Stimulated activated naive B cell treated with anti-CD40 and anti-IgM and Interleukin-4, amounts not matched to agents 10 μg/mL and 1 μg/mL and 100 μg/mL, for 72 hours (primary cell): Measurements from ENCODE around the gene THSD8.
"Not testable (repeated sequence)": the region's sequence is repeated elsewhere in the genome, so short reads cannot be mapped to it uniquely, and the experiment has no call there.

Experiments
- ATAC-seq, 2 donors: fragments of 150-1000 bp; cut with Tn5 transposase; replicated peaks; 2 replicates each; pipeline ENCODE4 v1.10.0; 2021; ENCODE audit warnings: moderate library complexity in 1 of 2
- DNase-seq: peaks from one replicate; pipeline ENCODE4 v3.0.0; 2021
- H3K27ac Mint-ChIP-seq: one replicate; pipeline ENCODE4 v1.8.0; 2022; ENCODE audit warnings: mild to moderate bottlenecking, mixed read lengths
- H3K27me3 Mint-ChIP-seq, 2 donors: one replicate each; pipeline ENCODE4 v1.8.0; 2022; ENCODE audit warnings: mixed read lengths in 2 of 2
- H3K36me3 Mint-ChIP-seq, 2 donors: one replicate each; pipeline ENCODE4 v1.8.0; 2022; ENCODE audit warnings: mixed read lengths in 2 of 2, mild to moderate bottlenecking in 1 of 2
- H3K4me1 Mint-ChIP-seq, 2 donors: one replicate each; pipeline ENCODE4 v1.8.0; 2022; ENCODE audit warnings: mixed read lengths in 2 of 2, mild to moderate bottlenecking in 1 of 2
- H3K4me3 Mint-ChIP-seq, 2 donors: one replicate each; pipeline ENCODE4 v1.8.0; 2022; ENCODE audit warnings: mild to moderate bottlenecking in 2 of 2, mixed read lengths in 2 of 2, moderate library complexity in 1 of 2
- H3K9me3 Mint-ChIP-seq, 2 donors: one replicate each; pipeline ENCODE4 v1.8.0; 2022; ENCODE audit warnings: mixed read lengths in 2 of 2, mild to moderate bottlenecking in 1 of 2

The THSD8 gene

GRCh38 chr19:12793290-12794195, 8.3 kb upstream of the THSD8 start:
- Mint-ChIP-seq H3K4me1 (peaks cover 40 to 55% of the 10 kb centered on the region in 2 donors), H3K9me3 (no peaks in the 10 kb centered on the region), H3K27ac (peak overlapping the region; percentile 100), H3K4me3 (peak overlapping the region; percentile 96 to 100), H3K27me3 (no peaks in the 10 kb centered on the region), H3K36me3 (peaks cover 19 to 20% of the 10 kb centered on the region in 2 donors)
- ATAC-seq (peak; percentile 33 to 44), DNase-seq (peak; percentile 95)

DNA sequence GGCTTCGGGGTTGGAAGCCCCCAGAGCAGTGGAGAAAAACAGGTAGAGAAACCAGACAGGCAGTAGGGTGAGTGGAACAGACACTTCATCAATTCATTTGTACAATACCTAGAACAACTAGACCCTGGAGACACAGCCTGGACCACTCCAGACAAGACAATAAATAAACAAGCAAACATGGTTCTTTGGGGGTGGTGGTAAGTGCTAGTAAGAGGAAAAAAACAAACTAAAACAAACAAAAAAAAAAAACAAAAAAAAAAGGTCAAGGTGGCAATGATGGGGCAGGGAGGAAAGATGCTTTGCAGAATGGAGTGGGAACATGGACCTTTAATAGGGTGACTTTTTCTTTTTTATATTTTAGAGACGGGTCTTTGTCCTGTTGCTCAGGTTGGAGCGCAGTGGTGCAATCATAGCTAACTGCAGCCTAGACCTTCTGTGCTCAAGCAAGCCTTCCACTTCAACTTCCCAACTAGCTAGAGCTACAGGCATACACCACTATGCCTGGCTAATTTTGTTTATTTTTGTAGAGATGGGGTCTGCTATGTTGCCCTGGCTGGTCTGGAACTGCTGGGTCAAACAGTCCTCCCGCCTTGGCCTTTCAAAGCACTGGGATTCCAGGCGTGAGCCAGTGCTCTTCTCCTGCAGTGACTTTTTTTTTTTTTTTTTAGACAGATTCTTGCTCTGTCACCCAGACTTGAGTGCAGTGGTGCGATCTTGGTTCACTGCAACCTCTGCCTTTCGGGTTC, 7.5 kb upstream of the THSD8 start:
- Mint-ChIP-seq H3K27ac (peak overlapping the region; percentile 100), H3K27me3 (no peaks in the 10 kb centered on the region), H3K4me3 (peak overlapping the region; percentile 82 to 100), H3K36me3 (peaks cover 19 to 20% of the 10 kb centered on the region in 2 donors), H3K4me1 (peaks cover 33 to 47% of the 10 kb centered on the region in 2 donors), H3K9me3 (no peaks in the 10 kb centered on the region)
- DNase-seq (no peak), ATAC-seq (no peak)

DNA sequence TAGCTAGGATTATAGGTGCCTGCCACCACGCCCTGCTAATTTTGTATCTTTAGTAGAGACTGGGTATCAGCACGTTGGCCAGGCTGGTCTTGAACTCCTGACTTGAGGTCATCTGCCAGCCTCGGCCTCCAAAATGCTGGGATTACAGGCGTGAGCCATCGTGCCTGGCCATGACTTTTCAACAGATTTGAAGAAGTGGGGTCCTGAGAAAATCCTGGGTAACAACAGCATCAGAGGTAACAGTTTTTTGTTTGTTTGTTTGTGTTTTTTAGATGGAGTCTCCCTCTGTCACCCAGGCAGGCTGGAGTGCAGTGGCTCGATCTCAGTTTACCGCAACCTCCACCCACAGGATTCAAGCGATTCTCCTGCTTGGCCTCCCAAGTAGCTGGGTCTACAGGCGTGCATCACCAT, 6.9 kb upstream of the THSD8 start:
- Mint-ChIP-seq H3K4me3 (no peak overlapping the region), H3K27ac (peak overlapping the region; percentile 14), H3K27me3 (no peaks in the 10 kb centered on the region), H3K4me1 (peaks cover 35 to 47% of the 10 kb centered on the region in 2 donors), H3K36me3 (peaks cover 19 to 20% of the 10 kb centered on the region in 2 donors), H3K9me3 (no peaks in the 10 kb centered on the region)
- no peak for DNase-seq
- ATAC-seq, result no peak

GRCh38 chr19:12796146-12797071, 5.5 kb upstream of the THSD8 start:
- Mint-ChIP-seq H3K4me1 (peaks cover 30 to 42% of the 10 kb centered on the region in 2 donors), H3K9me3 (no peaks in the 10 kb centered on the region), H3K36me3 (peaks cover 16 to 17% of the 10 kb centered on the region in 2 donors), H3K27ac (peak overlapping the region; percentile 68), H3K4me3 (peak overlapping the region; percentile 79 to 81), H3K27me3 (no peaks in the 10 kb centered on the region)
- ATAC-seq (no peak), DNase-seq (peak; percentile 56)

- DNase-seq, result no peak
- no peak overlapping the region for H3K4me3 Mint-ChIP-seq
- peaks cover 29 to 40% of the 10 kb centered on the region in 2 donors for H3K4me1 Mint-ChIP-seq
- H3K9me3 Mint-ChIP-seq, result no peaks in the 10 kb centered on the region
- H3K27ac Mint-ChIP-seq, result no peak overlapping the region
- ATAC-seq, result no peak
- peaks cover 11 to 12% of the 10 kb centered on the region in 2 donors for H3K36me3 Mint-ChIP-seq
- peaks cover 0 to 1% of the 10 kb centered on the region in 2 donors for H3K27me3 Mint-ChIP-seq
Measured at GRCh38 chr19:12797141-12797587, 4.7 kb upstream of the THSD8 start.

GRCh38 chr19:12797607-12798006, 4.3 kb upstream of the THSD8 start:
- H3K27me3 Mint-ChIP-seq, H3K36me3 Mint-ChIP-seq, H3K27ac Mint-ChIP-seq, H3K9me3 Mint-ChIP-seq, DNase-seq, ATAC-seq: not testable (repeated sequence)
- Mint-ChIP-seq H3K4me1 (peaks cover 33 to 45% of the 10 kb centered on the region in 2 donors), H3K4me3 (peak overlapping the region in 1 of 2 donors; percentile 14)

GRCh38 chr19:12799742-12800465, 2.0 kb upstream of the THSD8 start:
- Mint-ChIP-seq H3K27ac (no peak overlapping the region), H3K27me3 (peaks cover 0 to 7% of the 10 kb centered on the region in 2 donors), H3K4me1 (peaks cover 26 to 32% of the 10 kb centered on the region in 2 donors), H3K4me3 (no peak overlapping the region), H3K36me3 (no peaks in the 10 kb centered on the region), H3K9me3 (no peaks in the 10 kb centered on the region)
- DNase-seq (no peak), ATAC-seq (no peak)

DNA sequence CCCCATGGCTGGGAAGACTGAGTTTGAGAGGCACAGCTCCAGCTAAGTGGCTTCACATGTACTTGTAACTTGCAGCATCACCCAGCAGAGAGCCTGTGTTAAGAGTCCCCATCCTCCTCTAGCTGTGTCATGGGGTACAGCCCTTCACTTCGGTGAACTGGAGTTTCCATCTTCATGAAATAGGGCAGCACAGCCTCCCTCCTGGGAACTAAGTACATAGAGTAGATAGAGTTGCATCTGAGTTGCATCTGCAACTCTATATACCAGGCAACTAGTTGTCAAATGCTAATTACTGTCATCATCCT, 1.5 kb upstream of the THSD8 start:
- Mint-ChIP-seq H3K27me3 (peaks cover 0 to 7% of the 10 kb centered on the region in 2 donors), H3K4me3 (peak overlapping the region in 1 of 2 donors; percentile 90), H3K9me3 (no peaks in the 10 kb centered on the region), H3K4me1 (peaks cover 25 to 31% of the 10 kb centered on the region in 2 donors), H3K27ac (no peak overlapping the region), H3K36me3 (no peaks in the 10 kb centered on the region)
- no peak for ATAC-seq
- no peak for DNase-seq

DNA sequence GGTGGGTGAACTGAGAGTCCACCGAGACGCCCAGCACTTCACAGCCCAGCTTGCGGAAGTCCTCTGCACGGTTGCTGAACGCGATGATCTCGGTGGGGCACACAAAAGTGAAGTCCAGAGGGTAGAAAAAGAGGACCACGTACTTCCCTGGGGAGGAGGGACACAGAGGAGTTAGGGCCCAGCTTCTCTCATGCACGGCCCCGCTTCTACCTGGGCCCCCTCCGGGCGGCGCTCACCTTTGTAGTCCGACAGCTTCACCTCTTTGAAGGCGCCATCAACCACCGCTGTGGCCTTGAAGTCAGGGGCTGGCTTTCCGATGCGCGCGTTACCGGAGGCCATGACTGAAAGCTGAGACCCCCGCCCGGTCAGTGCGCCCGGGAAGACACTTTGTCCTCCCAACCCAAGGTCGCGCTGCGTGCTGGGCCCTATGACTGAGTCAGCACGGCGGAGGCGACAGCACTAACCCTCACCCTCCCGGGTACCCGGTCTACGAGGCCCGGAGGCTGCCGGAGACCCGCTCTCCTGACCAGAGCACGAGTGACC, 875 bp upstream of the THSD8 start:
- H3K27ac Mint-ChIP-seq, result peak overlapping the region; percentile 71
- no peak for DNase-seq
- peaks cover 0 to 7% of the 10 kb centered on the region in 2 donors for H3K27me3 Mint-ChIP-seq
- peaks cover 23 to 28% of the 10 kb centered on the region in 2 donors for H3K4me1 Mint-ChIP-seq
- no peaks in the 10 kb centered on the region for H3K36me3 Mint-ChIP-seq
- ATAC-seq, result peak; percentile 6 to 26
- peak overlapping the region; percentile 86 to 90 for H3K4me3 Mint-ChIP-seq
- no peaks in the 10 kb centered on the region for H3K9me3 Mint-ChIP-seq

DNA sequence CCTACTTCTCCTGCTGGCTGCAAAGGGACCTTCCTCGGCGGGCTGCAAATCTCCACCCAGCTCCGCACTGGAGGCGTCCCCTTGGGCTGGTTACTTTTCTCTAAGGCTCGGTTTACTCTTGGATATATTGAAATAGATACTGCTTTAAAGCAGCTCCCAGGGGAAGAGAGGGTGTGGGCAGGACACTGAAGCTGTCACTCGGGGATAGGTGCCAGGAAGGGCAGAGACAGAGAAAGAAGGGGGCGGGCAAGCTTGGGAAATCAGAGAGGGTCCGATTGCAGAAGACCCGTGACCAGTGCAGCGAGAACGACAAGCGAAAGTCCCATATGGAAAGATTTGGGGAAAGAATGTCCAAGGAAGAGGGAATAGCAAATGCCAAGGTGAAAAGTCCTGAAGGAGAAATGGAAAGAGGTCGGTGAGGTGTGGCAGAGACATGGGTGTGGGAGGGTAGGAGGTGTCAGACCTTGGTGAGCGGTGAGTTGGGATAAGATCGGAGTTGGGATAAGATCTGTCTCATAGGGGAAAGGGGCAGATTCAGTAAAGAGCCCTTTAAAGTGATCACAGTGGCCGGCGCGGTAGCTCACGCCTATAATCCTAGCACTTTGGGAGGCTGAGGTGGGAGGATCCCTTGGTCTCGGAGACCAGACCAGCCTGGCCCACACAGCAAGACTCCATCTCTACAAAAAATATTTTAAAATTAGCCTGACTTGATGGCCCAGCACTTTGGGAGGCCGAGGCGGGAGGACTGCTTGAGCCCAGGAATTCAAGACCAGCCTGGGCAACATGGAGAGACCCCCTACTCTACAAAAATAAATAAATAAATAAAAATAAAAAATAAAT, 618 bp downstream of the THSD8 start:
- Mint-ChIP-seq H3K4me3 (peak overlapping the region; percentile 86 to 90), H3K4me1 (peaks cover 28 to 33% of the 10 kb centered on the region in 2 donors), H3K36me3 (peaks cover 0 to 7% of the 10 kb centered on the region in 2 donors), H3K27me3 (peaks cover 0 to 7% of the 10 kb centered on the region in 2 donors), H3K9me3 (no peaks in the 10 kb centered on the region), H3K27ac (peak overlapping the region; percentile 43)
- DNase-seq (no peak), ATAC-seq (no peak)

DNA sequence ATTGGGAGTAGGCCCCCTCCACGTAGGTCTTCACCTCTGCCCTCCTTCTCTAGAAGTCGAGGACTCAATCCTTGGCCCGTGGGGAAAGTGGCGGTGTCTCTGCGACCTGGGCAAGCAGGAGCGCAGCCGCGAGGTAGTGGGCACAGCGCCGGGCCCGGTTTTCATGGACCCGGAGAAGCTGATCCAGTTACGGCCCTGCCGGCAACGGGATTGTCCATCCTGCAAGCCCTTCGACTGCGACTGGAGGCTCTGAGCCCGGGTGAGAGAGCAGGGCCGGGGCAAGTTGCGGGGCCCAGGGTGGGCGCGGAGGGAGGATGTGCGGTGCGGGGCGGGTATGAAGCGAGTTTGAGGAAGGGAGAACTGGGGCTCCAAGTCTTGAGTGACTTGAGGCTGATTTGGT, 2.2 kb downstream of the THSD8 start:
- ATAC-seq (no peak), DNase-seq (no peak)
- no peaks in the 10 kb centered on the region for H3K9me3 Mint-ChIP-seq
- peak overlapping the region in 1 of 2 donors; percentile 22 for H3K4me3 Mint-ChIP-seq
- peaks cover 33 to 34% of the 10 kb centered on the region in 2 donors for H3K4me1 Mint-ChIP-seq
- H3K27me3 Mint-ChIP-seq, result peaks cover 0 to 7% of the 10 kb centered on the region in 2 donors
- peak overlapping the region; percentile 62 for H3K27ac Mint-ChIP-seq
- peaks cover 6 to 14% of the 10 kb centered on the region in 2 donors for H3K36me3 Mint-ChIP-seq
